ENCODE measurements around the gene MSI2.

Gene MSI2

GRCh38 chr17:57560319-57560705, 304.0 kb downstream of the MSI2 start:
- H3K27ac ChIP-seq: no peak overlapping the region
- TF ChIP-seq CTCF (conservative IDR thresholded peaks at IDR 0.05): no peak

GRCh38 chr17:57561072-57561861, 304.9 kb downstream of the MSI2 start:
- no peak overlapping the region for H3K27ac ChIP-seq
- no peak for TF ChIP-seq CTCF (conservative IDR thresholded peaks at IDR 0.05)

DNA sequence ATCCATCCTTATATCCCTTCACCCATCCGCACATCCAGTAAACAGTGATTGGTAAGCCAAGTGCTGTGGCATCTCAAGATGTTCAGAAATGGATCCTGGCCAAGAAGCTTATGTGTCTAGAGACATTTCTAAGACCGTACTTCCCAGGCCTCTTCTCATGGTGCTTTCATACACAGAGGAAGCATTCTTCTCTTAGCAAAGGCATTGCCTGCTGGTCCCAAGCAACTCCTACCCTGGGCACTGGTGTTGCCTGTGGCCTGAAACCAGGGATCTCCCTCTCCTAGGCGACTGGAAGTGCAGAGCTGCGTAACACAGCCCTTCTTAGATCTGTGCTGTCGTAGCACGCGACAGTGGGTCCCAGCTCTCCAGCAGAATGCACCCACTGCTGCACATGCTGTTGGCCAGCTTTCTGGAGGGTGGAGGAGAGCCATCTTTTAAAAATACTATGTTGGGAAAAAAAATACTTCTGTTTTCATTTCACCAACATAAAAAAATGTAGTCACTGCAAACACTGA, 305.9 kb downstream of the MSI2 start:
- no peak for TF ChIP-seq CTCF (conservative IDR thresholded peaks at IDR 0.05)
- no peak overlapping the region for H3K27ac ChIP-seq

- no peak overlapping the region for H3K27ac ChIP-seq
- no peak for TF ChIP-seq CTCF (conservative IDR thresholded peaks at IDR 0.05)
These were observed 307.6 kb downstream of the MSI2 start for GRCh38 chr17:57563958-57564357.

GRCh38 chr17:57565176-57565575, 308.9 kb downstream of the MSI2 start:
- H3K27ac ChIP-seq: no peak overlapping the region
- no peak for TF ChIP-seq CTCF (conservative IDR thresholded peaks at IDR 0.05)

- no peak overlapping the region for H3K27ac ChIP-seq
- TF ChIP-seq CTCF (conservative IDR thresholded peaks at IDR 0.05): no peak
These were observed 310.4 kb downstream of the MSI2 start for GRCh38 chr17:57566721-57567120.

GRCh38 chr17:57567251-57567650, 310.9 kb downstream of the MSI2 start:
- no peak overlapping the region for H3K27ac ChIP-seq
- no peak for TF ChIP-seq CTCF (conservative IDR thresholded peaks at IDR 0.05)

All from VCaP (cell line).